ENCODE data around the gene FAM83G. TPM values are rescaled to one million over a fixed set of nuclear protein-coding genes. Genes with fewer than 3 reads are reported as not detected.

FAM83G gene
- total and polyA plus RNA-seq, 2 donors (not counting 1 experiment from before 2014, with no cell fraction given): 2.4 to 6.3 TPM

- no peak for DNase-seq (ENCODE audit: low read depth in 2 of 2)
- no peaks in the 10 kb centered on the region for H3K4me1 ChIP-seq (ENCODE audit: control insufficient read depth, extremely low read depth, insufficient read depth, low read length)
- no peak overlapping the region for H3K4me3 ChIP-seq (replicated peaks in 1 of 4; ENCODE audit: control extremely low read depth in 1 of 4, insufficient read depth in 1 of 4, low read depth in 3 of 4, low read length in 4 of 4)
- no peak for TF ChIP-seq EZH2 (IDR thresholded peaks at IDR 0.05; ENCODE audit: low read length, missing control alignments)
- TF ChIP-seq, protein P1, sequence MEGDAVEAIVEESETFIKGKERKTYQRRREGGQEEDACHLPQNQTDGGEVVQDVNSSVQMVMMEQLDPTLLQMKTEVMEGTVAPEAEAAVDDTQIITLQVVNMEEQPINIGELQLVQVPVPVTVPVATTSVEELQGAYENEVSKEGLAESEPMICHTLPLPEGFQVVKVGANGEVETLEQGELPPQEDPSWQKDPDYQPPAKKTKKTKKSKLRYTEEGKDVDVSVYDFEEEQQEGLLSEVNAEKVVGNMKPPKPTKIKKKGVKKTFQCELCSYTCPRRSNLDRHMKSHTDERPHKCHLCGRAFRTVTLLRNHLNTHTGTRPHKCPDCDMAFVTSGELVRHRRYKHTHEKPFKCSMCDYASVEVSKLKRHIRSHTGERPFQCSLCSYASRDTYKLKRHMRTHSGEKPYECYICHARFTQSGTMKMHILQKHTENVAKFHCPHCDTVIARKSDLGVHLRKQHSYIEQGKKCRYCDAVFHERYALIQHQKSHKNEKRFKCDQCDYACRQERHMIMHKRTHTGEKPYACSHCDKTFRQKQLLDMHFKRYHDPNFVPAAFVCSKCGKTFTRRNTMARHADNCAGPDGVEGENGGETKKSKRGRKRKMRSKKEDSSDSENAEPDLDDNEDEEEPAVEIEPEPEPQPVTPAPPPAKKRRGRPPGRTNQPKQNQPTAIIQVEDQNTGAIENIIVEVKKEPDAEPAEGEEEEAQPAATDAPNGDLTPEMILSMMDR (conservative IDR thresholded peaks at IDR 0.05 in 1 of 2, IDR thresholded peaks at IDR 0.05 in 1 of 2; ENCODE audit: low read depth in 1 of 2, low read length in 2 of 2): no peak
- no peaks in the 10 kb centered on the region for H3K9me3 ChIP-seq (ENCODE audit: control insufficient read depth, insufficient read depth, low read depth, low read length)
- no peaks in the 10 kb centered on the region for H3K79me2 ChIP-seq (ENCODE audit: control insufficient read depth, insufficient read depth, low read length)
- no peak overlapping the region for H2AFZ ChIP-seq (ENCODE audit: low read length)
- H3K4me2 ChIP-seq (ENCODE audit: extremely low read depth, insufficient read depth, low read length): no peak overlapping the region
- H3K27ac ChIP-seq (ENCODE audit: insufficient read depth, low read length): no peak overlapping the region
- H3K27me3 ChIP-seq (ENCODE audit: control insufficient read depth, insufficient read depth, low read length): no peaks in the 10 kb centered on the region
- H4K20me1 ChIP-seq (ENCODE audit: control insufficient read depth, extremely low read depth, insufficient read depth, low read length): no peaks in the 10 kb centered on the region
- no peaks in the 10 kb centered on the region for H3K36me3 ChIP-seq (ENCODE audit: control insufficient read depth, insufficient read depth, low read length)
- H3K9ac ChIP-seq (ENCODE audit: insufficient read depth, low read length): no peak overlapping the region
Measured at GRCh38 chr17:19024101-19025078, 19.8 kb upstream of the FAM83G start.

DNA sequence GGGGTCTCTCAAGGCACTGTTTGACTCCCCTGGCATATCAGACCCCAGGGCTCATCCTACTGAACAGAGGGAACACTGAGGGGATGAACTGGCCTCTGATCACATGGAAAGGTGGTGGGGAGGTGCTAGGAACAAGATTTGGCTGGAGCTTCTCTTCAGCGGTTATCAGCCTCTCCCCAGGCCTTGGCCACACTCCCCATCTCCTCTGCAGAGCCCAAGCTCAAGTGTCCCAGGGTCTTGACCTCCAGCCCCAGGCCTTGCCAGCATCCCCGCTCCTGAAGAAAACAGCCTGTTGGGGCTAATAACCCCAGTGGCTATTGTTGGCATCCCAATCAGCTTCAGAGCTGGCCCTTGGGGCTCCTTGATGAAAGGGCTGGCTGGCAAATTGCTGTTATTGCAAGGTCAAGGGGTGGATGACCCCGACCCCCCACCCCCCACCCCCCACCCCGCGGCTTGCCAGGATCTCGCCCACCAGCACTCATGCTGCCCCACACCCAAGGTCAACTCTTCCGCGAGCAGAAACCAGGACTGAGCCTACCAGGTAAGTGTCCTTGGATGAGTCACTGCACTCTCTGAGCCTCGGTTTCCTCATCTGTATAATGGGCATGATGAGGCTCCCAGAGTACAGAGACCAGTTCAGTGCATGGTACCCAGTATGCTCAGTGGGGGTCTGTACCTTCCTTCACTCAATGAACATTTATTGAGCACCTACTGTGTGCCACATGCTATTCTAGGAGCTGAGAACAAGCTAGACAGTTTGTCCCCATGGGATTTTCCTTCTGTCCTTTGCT is 18.8 kb upstream of the FAM83G start:
- Histone ChIP-seq H3K27me3 (ENCODE audit: control insufficient read depth, insufficient read depth, low read length) (no peaks in the 10 kb centered on the region), H3K27ac (ENCODE audit: insufficient read depth, low read length) (no peak overlapping the region), H3K4me2 (ENCODE audit: extremely low read depth, insufficient read depth, low read length) (no peak overlapping the region), H2AFZ (ENCODE audit: low read length) (no peak overlapping the region), H3K9me3 (ENCODE audit: control insufficient read depth, insufficient read depth, low read depth, low read length) (no peaks in the 10 kb centered on the region), H3K79me2 (ENCODE audit: control insufficient read depth, insufficient read depth, low read length) (no peaks in the 10 kb centered on the region), H3K4me1 (ENCODE audit: control insufficient read depth, extremely low read depth, insufficient read depth, low read length) (no peaks in the 10 kb centered on the region), H3K4me3 (replicated peaks in 1 of 4; ENCODE audit: control extremely low read depth in 1 of 4, insufficient read depth in 1 of 4, low read depth in 3 of 4, low read length in 4 of 4) (no peak overlapping the region), H3K36me3 (ENCODE audit: control insufficient read depth, insufficient read depth, low read length) (no peaks in the 10 kb centered on the region), H3K9ac (ENCODE audit: insufficient read depth, low read length) (no peak overlapping the region), H4K20me1 (ENCODE audit: control insufficient read depth, extremely low read depth, insufficient read depth, low read length) (no peaks in the 10 kb centered on the region)
- no peak for TF ChIP-seq EZH2 (IDR thresholded peaks at IDR 0.05; ENCODE audit: low read length, missing control alignments)
- TF ChIP-seq, protein P1 (conservative IDR thresholded peaks at IDR 0.05 in 1 of 2, IDR thresholded peaks at IDR 0.05 in 1 of 2; ENCODE audit: low read depth in 1 of 2, low read length in 2 of 2): no peak
- no peak for DNase-seq (ENCODE audit: low read depth in 2 of 2)

DNA sequence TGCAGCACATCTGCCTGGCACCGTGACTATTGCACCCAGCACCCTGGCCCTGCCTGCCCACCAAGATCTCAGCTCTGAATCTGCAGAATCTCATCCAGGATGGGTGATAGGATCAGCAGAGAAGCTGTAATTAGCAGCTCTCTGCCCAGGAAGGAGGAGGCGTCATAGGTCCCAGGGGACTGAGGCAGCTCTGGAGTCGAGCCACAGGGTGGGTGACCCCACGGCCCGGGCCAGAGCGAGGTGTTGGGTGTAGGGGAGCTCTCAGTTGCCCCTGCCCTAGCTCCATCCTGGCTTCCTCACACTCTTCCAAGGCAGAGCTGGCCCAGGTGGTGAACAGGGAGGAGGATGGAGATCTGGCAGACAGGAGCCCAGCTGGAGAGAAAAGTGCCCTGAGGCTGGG is 18.2 kb upstream of the FAM83G start:
- Histone ChIP-seq H3K36me3 (ENCODE audit: control insufficient read depth, insufficient read depth, low read length) (no peaks in the 10 kb centered on the region), H3K79me2 (ENCODE audit: control insufficient read depth, insufficient read depth, low read length) (no peaks in the 10 kb centered on the region), H2AFZ (ENCODE audit: low read length) (no peak overlapping the region), H3K27me3 (ENCODE audit: control insufficient read depth, insufficient read depth, low read length) (no peaks in the 10 kb centered on the region), H3K4me2 (ENCODE audit: extremely low read depth, insufficient read depth, low read length) (no peak overlapping the region), H3K9me3 (ENCODE audit: control insufficient read depth, insufficient read depth, low read depth, low read length) (no peaks in the 10 kb centered on the region), H3K4me1 (ENCODE audit: control insufficient read depth, extremely low read depth, insufficient read depth, low read length) (no peaks in the 10 kb centered on the region), H4K20me1 (ENCODE audit: control insufficient read depth, extremely low read depth, insufficient read depth, low read length) (no peaks in the 10 kb centered on the region), H3K4me3 (replicated peaks in 1 of 4; ENCODE audit: control extremely low read depth in 1 of 4, insufficient read depth in 1 of 4, low read depth in 3 of 4, low read length in 4 of 4) (no peak overlapping the region), H3K9ac (ENCODE audit: insufficient read depth, low read length) (no peak overlapping the region), H3K27ac (ENCODE audit: insufficient read depth, low read length) (no peak overlapping the region)
- TF ChIP-seq, protein P1 (conservative IDR thresholded peaks at IDR 0.05 in 1 of 2, IDR thresholded peaks at IDR 0.05 in 1 of 2; ENCODE audit: low read depth in 1 of 2, low read length in 2 of 2): no peak
- TF ChIP-seq EZH2 (IDR thresholded peaks at IDR 0.05; ENCODE audit: low read length, missing control alignments): no peak
- no peak for DNase-seq (ENCODE audit: low read depth in 2 of 2)

Data from fibroblast of lung (primary cell).